Liver (tissue), 9 donors: ENCODE data around the gene DAGLA. TPM values are rescaled to one million over a fixed set of nuclear protein-coding genes. Genes with fewer than 3 reads are reported as not detected.

ENCODE experiments used
- DNase-seq: peaks from one replicate; pipeline ENCODE4 v3.0.0-alpha.2; 2017; ENCODE audit warnings: low spot score
- H3K27ac ChIP-seq, 2 donors: one replicate each; pipeline ENCODE4 v1.7.0; 2013; ENCODE audit warnings: inconsistent platforms in 2 of 2, low read length in 2 of 2, control low read depth in 1 of 2, low read depth in 1 of 2, mild to moderate bottlenecking in 1 of 2
- H3K27me3 ChIP-seq, 4 donors: one replicate each; pipeline versions ENCODE4 v1.6.1 to v1.7.0; 2013; ENCODE audit warnings: low read length in 3 of 4, inconsistent platforms in 1 of 4, mild to moderate bottlenecking in 1 of 4, moderate library complexity in 1 of 4; ENCODE audit not compliant: control insufficient read depth in 4 of 4, insufficient read depth in 4 of 4
- H3K36me3 ChIP-seq, 4 donors: one replicate each; pipeline versions ENCODE4 v1.6.1 to v1.7.0; 2013; ENCODE audit warnings: low read length in 3 of 4, mild to moderate bottlenecking in 3 of 4, low read depth in 1 of 4, moderate library complexity in 1 of 4; ENCODE audit not compliant: control insufficient read depth in 4 of 4, insufficient read depth in 3 of 4
- H3K4me1 ChIP-seq, 4 donors: one replicate each; pipeline versions ENCODE4 v1.6.1 to v1.7.0; 2013; ENCODE audit warnings: low read length in 3 of 4, mild to moderate bottlenecking in 3 of 4, moderate library complexity in 1 of 4; ENCODE audit not compliant: control insufficient read depth in 4 of 4, insufficient read depth in 4 of 4
- H3K4me3 ChIP-seq, 3 donors: one replicate each; pipeline versions ENCODE4 v1.6.1 to v1.7.0; 2013; ENCODE audit warnings: low read length in 3 of 3, control low read depth in 1 of 3, low read depth in 1 of 3, mild to moderate bottlenecking in 1 of 3
- H3K9ac ChIP-seq, 2 donors: one replicate each; pipeline ENCODE4 v1.7.0; 2013; ENCODE audit warnings: low read length in 2 of 2, mild to moderate bottlenecking in 2 of 2, moderate library complexity in 2 of 2, control low read depth in 1 of 2, low read depth in 1 of 2
- H3K9me3 ChIP-seq, 4 donors: one replicate each; pipeline versions ENCODE4 v1.6.1 to v1.7.0; 2013; ENCODE audit warnings: low read length in 3 of 4; ENCODE audit not compliant: control insufficient read depth in 4 of 4
- ATF3 ChIP-seq: IDR thresholded peaks from 2 replicates; pipeline ENCODE4 v1.6.1; 2016; ENCODE audit warnings: antibody characterized with exemption
- CTCF ChIP-seq: fragments of 150-350 bp; IDR thresholded peaks from 2 replicates; pipeline ENCODE4 v1.5.1; 2017; ENCODE audit warnings: improper control_type of control experiment, low read depth, low read length; ENCODE audit not compliant: missing input control
- EGR1 ChIP-seq, 2 donors: IDR thresholded peaks; 2 replicates each; pipeline ENCODE4 v1.6.1; 2016 to 2018; ENCODE audit warnings: antibody characterized with exemption in 2 of 2, low read depth in 2 of 2
- FOXA1 ChIP-seq: IDR thresholded peaks from 2 replicates; pipeline ENCODE4 v1.6.1; 2016; ENCODE audit warnings: antibody characterized with exemption
- GABPA ChIP-seq, 2 donors: IDR thresholded peaks in 1 of 2; conservative IDR thresholded peaks in 1 of 2; 2 replicates each; pipeline ENCODE4 v1.6.1; 2016; ENCODE audit warnings: antibody characterized with exemption in 2 of 2, mild to moderate bottlenecking in 1 of 2, moderate library complexity in 1 of 2
- HNF4A ChIP-seq, 2 donors: conservative IDR thresholded peaks; 2 replicates each; pipeline ENCODE4 v1.6.1; 2016; ENCODE audit warnings: antibody characterized with exemption in 2 of 2, mild to moderate bottlenecking in 2 of 2
- JUND ChIP-seq, 2 donors: IDR thresholded peaks; 2 replicates each; pipeline ENCODE4 v1.6.1; 2016; ENCODE audit warnings: antibody characterized with exemption in 2 of 2
- MAX ChIP-seq: IDR thresholded peaks from 2 replicates; pipeline ENCODE4 v1.6.1; 2016; ENCODE audit warnings: antibody characterized with exemption
- NR2F2 ChIP-seq: IDR thresholded peaks from 2 replicates; pipeline ENCODE4 v1.6.1; 2016; ENCODE audit warnings: antibody characterized with exemption
- REST ChIP-seq: IDR thresholded peaks from 2 replicates; pipeline ENCODE4 v1.6.1; 2016; ENCODE audit warnings: antibody characterized with exemption, mild to moderate bottlenecking
- RXRA ChIP-seq, 2 donors: IDR thresholded peaks; 2 replicates each; pipeline ENCODE4 v1.6.1; 2017 to 2018; ENCODE audit warnings: antibody characterized with exemption in 2 of 2, mild to moderate bottlenecking in 1 of 2
- SP1 ChIP-seq: IDR thresholded peaks from 2 replicates; pipeline ENCODE4 v1.6.1; 2018; ENCODE audit warnings: antibody characterized with exemption, mild to moderate bottlenecking
- ZBTB33 ChIP-seq: IDR thresholded peaks from 2 replicates; pipeline ENCODE4 v1.6.1; 2016; ENCODE audit warnings: antibody characterized with exemption
- WGBS: extraction: QIAGEN DNeasy Blood & Tissue Kit; methylation state at CpG from one replicate; pipeline ENCODE4 v1.1.7; 2013; 5-methylcytosine and 5-hydroxymethylcytosine counted together
- polyA plus RNA-seq, 2 donors: library from polyadenylated mRNA; stranded (reverse) in 1 of 2; unstranded in 1 of 2; fragments of 200-250 nt in 1 of 2; fragments of >200 nt in 1 of 2; fragmentation: Nextera tagmentation in 1 of 2; extraction: Ambion mirVana in 1 of 2; gene quantifications; one replicate each; pipeline versions ENCODE4 v1.2.1 to v1.2.3, GENCODE V29; 2013 to 2015
- total RNA-seq, 2 donors: library from RNA; depleted of rRNA; stranded (reverse); fragments of >200 nt; gene quantifications; one replicate each; pipeline ENCODE4 v1.2.3, GENCODE V29; 2014
- donor health status: healthy.
- donor health status: healthy.
- donor health status: healthy.
- donor health status: healthy.
- donor health status: healthy.

DAGLA gene
- total and polyA plus RNA-seq, 4 donors, result 0.13 to 0.84 (median 0.60) TPM

- H3K36me3 ChIP-seq, result no peaks in the 10 kb centered on the region
- no peaks in the 10 kb centered on the region for H3K9me3 ChIP-seq
- H3K27ac ChIP-seq, result no peak overlapping the region
- peaks cover 0 to 11% (median under 1%) of the 10 kb centered on the region in 4 donors for H3K4me1 ChIP-seq
- no peak overlapping the region for H3K9ac ChIP-seq
- H3K4me3 ChIP-seq, result no peak overlapping the region
- H3K27me3 ChIP-seq, result no peaks in the 10 kb centered on the region
- DNase-seq, result no peak
- WGBS, result 69% methylated on average over 18 of the region's 18 CpGs
- TF ChIP-seq ATF3, result no peak
- peak; percentile 15 for TF ChIP-seq CTCF
Measured at GRCh38 chr11:61701242-61701886, 21.2 kb downstream of the DAGLA start.

GRCh38 chr11:61702701-61703312, 22.6 kb downstream of the DAGLA start:
- Histone ChIP-seq H3K9me3 (no peaks in the 10 kb centered on the region), H3K36me3 (no peaks in the 10 kb centered on the region), H3K9ac (no peak overlapping the region), H3K4me1 (peaks cover 0 to 11% (median under 1%) of the 10 kb centered on the region in 4 donors), H3K27me3 (no peaks in the 10 kb centered on the region), H3K4me3 (no peak overlapping the region), H3K27ac (no peak overlapping the region)
- WGBS, result 81% methylated on average over 11 of the region's 11 CpGs
- TF ChIP-seq HNF4A (conservative IDR thresholded peaks at IDR 0.05) (no peak), REST (no peak), NR2F2 (no peak), SP1 (no peak), JUND (IDR thresholded peaks at IDR 0.05) (no peak), GABPA (IDR thresholded peaks at IDR 0.05 in 1 of 2, conservative IDR thresholded peaks at IDR 0.05 in 1 of 2) (no peak), EGR1 (IDR thresholded peaks at IDR 0.05; ENCODE audit: low read depth in 2 of 2) (no peak), FOXA1 (no peak), RXRA (IDR thresholded peaks at IDR 0.05) (no peak), CTCF (no peak), ZBTB33 (no peak), MAX (no peak)
- no peak for DNase-seq
